Measurements from ENCODE around the gene TMEM38A.

DNA sequence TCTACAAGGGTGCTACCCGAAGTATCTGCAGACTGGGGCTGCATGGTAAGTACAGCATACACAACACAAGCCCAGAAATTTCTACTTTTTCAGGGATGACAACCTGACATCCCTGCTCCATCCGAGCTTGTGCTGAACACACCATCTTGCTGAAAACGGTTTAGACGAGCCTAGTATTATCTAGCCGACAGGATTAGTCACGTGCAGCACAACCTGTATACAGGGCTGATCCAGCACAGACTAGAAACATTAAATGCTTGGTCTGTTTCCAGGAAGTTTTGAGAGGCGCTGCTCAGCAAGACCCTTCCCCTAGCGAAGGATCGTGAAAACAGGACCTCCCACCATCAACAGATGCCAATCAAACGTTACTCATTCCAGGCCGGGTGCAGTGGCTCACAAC lies 5.2 kb upstream of the TMEM38A start:
- TF ChIP-seq ZBTB7A (tag by site-specific recombination; IDR thresholded peaks at IDR 0.05; ENCODE audit: low read depth) (no peak), ZNF335 (tag by site-specific recombination; conservative IDR thresholded peaks at IDR 0.05) (no peak), ZNF174 (tag by site-specific recombination; IDR thresholded peaks at IDR 0.05) (no peak), ZNF416 (tag by site-specific recombination; IDR thresholded peaks at IDR 0.05) (no peak), ZNF777 (tag by site-specific recombination; IDR thresholded peaks at IDR 0.05; ENCODE audit: borderline replicate concordance) (no peak), EGR2 (tag by site-specific recombination; IDR thresholded peaks at IDR 0.05; ENCODE audit: low read depth) (no peak), ZNF677 (tag by site-specific recombination; IDR thresholded peaks at IDR 0.05) (no peak), KLF10 (tag by site-specific recombination; IDR thresholded peaks at IDR 0.05) (no peak)
- TF ChIP-seq, protein P1, sequence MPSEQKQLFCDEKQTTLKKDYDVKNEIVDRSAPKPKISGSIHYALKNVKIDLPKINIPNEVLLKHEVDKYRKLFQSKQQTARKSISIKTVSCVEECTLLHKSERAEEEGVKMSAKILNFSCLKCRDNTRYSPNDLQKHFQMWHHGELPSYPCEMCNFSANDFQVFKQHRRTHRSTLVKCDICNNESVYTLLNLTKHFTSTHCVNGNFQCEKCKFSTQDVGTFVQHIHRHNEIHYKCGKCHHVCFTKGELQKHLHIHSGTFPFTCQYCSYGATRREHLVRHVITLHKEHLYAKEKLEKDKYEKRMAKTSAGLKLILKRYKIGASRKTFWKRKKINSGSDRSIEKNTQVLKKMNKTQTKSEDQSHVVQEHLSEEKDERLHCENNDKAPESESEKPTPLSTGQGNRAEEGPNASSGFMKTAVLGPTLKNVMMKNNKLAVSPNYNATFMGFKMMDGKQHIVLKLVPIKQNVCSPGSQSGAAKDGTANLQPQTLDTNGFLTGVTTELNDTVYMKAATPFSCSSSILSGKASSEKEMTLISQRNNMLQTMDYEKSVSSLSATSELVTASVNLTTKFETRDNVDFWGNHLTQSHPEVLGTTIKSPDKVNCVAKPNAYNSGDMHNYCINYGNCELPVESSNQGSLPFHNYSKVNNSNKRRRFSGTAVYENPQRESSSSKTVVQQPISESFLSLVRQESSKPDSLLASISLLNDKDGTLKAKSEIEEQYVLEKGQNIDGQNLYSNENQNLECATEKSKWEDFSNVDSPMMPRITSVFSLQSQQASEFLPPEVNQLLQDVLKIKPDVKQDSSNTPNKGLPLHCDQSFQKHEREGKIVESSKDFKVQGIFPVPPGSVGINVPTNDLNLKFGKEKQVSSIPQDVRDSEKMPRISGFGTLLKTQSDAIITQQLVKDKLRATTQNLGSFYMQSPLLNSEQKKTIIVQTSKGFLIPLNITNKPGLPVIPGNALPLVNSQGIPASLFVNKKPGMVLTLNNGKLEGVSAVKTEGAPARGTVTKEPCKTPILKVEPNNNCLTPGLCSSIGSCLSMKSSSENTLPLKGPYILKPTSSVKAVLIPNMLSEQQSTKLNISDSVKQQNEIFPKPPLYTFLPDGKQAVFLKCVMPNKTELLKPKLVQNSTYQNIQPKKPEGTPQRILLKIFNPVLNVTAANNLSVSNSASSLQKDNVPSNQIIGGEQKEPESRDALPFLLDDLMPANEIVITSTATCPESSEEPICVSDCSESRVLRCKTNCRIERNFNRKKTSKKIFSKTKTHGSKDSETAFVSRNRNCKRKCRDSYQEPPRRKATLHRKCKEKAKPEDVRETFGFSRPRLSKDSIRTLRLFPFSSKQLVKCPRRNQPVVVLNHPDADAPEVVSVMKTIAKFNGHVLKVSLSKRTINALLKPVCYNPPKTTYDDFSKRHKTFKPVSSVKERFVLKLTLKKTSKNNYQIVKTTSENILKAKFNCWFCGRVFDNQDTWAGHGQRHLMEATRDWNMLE (tag by site-specific recombination; conservative IDR thresholded peaks at IDR 0.05; ENCODE audit: low read depth): no peak
- TF ChIP-seq, protein P2, sequence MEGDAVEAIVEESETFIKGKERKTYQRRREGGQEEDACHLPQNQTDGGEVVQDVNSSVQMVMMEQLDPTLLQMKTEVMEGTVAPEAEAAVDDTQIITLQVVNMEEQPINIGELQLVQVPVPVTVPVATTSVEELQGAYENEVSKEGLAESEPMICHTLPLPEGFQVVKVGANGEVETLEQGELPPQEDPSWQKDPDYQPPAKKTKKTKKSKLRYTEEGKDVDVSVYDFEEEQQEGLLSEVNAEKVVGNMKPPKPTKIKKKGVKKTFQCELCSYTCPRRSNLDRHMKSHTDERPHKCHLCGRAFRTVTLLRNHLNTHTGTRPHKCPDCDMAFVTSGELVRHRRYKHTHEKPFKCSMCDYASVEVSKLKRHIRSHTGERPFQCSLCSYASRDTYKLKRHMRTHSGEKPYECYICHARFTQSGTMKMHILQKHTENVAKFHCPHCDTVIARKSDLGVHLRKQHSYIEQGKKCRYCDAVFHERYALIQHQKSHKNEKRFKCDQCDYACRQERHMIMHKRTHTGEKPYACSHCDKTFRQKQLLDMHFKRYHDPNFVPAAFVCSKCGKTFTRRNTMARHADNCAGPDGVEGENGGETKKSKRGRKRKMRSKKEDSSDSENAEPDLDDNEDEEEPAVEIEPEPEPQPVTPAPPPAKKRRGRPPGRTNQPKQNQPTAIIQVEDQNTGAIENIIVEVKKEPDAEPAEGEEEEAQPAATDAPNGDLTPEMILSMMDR (tag by site-specific recombination; IDR thresholded peaks at IDR 0.05): no peak

Data from HEK293 (cell line).